ENCODE measurements around the gene MMP17.

MMP17 gene

DNA sequence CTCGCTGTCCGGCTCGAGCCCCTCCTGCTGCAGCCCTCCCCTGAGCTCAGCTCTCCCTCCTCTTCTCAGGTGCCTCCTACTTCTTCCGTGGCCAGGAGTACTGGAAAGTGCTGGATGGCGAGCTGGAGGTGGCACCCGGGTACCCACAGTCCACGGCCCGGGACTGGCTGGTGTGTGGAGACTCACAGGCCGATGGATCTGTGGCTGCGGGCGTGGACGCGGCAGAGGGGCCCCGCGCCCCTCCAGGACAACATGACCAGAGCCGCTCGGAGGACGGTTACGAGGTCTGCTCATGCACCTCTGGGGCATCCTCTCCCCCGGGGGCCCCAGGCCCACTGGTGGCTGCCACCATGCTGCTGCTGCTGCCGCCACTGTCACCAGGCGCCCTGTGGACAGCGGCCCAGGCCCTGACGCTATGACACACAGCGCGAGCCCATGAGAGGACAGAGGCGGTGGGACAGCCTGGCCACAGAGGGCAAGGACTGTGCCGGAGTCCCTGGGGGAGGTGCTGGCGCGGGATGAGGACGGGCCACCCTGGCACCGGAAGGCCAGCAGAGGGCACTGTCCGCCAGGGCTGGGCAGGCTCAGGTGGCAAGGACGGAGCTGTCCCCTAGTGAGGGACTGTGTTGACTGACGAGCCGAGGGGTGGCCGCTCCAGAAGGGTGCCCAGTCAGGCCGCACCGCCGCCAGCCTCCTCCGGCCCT, 22.8 kb downstream of the MMP17 start:
- peak; percentile 23 for DNase-seq

DNA sequence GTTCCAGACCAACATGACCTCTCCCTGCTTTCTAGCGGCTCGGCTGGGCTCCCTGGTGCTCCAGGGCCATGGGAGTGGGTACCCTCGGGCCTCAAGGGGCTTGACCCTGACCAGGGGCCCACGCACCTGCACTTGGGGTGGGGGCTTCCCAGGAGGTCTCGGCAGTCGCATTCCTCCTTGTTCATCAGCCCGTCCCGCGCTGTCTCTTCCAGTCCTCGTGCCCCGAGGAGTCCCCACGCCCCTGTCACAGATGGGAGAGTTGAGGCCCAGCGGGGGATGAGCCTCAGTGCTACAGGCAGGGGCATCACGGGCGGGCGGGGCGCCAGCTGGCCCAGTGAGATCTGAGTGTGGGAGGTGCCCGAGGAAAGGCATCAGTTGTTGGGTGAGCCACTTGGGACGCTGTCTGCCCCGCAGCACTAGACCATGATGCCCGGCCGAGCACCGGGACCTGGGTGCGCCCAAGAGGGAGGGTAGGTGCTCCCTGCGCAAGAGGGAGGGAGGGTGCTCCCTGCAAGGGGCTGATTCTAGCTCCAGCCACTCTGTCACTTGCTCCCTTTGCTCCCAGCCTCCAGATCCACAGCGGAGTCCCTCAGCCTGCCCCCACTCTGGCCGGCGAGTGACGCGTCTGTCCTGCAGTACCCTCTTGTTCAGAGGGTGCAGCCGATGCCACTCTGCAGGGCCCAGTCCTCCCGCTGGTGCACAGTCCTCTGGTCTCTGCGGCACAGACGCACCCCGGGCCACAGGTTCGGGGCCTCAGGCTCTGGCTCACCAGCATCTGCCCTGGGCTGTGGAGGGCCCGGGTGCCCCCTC, 23.8 kb downstream of the MMP17 start:
- DNase-seq: no peak

DNA sequence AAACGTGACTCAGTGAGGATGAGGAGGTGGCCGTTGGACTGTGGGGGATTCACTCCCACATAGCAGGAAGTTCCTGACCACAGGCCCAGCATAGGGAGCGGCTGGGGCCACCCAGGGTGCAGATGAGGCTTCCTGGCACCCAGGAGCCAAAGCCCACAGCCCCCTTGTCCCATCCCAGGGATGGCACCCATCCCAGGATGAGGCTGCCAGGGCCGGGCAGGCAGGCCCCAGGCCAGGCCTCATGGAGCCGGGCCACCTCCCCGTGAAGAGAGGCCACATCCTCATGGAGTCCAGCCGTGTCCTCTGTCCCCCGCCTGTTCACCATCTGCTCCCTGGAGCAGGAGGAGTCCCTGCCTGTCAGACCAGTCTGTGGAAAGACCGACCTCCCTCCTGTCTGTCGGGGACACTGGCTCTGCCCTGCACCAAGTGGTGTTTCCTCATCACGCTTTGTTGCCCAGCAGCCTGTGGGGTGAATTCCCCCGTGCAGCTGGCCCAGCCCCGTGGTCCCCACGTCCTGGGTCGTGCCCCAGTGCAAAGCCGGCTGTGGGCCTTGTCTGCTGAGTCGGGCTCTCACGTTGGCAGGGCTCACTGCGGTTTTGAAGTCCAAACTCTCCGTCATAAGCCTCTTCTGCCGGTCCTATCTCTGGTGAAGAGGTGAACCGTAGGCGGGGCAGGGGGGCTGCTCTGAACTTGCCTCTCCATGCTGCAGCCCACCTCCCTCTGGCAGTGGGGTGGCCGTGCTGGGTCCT, 24.5 kb downstream of the MMP17 start:
- DNase-seq: peak; percentile 73

DNA sequence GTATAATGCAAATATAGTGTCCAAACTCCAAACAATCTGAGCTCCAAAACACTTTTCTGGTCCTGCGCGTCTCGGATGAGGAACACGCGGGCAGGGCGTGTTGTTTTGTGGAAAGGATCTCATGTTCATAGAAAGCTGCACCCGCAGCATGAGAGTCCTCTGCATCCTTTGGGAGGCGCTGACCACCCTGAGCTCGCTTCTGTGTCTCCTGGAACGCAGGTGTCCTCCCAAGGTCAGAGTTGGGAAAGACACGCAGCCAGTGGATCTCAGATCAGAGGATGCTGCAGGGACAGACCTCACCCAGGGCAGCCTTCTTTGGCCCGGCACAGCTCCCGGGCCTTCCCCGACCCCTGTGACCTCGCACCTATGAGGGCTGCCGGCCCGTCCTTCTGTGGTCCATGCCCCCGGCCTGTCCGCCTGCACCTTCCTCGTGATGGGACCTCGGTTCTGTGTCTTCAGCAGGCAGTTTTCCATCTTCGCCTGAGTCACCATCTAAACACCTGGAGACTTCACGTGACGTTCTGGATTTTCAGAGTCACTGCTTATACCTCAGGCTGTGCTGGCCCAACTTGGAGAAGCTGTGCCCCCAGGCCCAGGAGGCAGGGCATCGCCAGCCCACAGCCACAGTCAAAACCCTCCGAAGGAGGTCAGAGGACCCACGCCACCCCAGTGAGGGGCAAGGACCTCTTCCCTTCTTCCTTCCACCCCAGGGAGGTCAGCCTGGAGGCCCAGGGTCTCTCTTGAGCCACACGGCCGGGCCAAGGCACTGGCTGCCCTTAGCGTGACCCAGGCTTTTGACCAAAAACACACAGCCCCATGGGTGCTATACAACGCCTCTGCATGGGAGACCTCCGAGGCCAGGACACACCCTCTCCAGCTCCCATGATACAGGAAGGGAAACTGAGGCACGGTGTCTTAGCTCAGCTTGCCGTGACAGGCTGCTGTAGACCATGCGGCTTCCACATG, 25.9 kb downstream of the MMP17 start:
- DNase-seq: no peak

DNA sequence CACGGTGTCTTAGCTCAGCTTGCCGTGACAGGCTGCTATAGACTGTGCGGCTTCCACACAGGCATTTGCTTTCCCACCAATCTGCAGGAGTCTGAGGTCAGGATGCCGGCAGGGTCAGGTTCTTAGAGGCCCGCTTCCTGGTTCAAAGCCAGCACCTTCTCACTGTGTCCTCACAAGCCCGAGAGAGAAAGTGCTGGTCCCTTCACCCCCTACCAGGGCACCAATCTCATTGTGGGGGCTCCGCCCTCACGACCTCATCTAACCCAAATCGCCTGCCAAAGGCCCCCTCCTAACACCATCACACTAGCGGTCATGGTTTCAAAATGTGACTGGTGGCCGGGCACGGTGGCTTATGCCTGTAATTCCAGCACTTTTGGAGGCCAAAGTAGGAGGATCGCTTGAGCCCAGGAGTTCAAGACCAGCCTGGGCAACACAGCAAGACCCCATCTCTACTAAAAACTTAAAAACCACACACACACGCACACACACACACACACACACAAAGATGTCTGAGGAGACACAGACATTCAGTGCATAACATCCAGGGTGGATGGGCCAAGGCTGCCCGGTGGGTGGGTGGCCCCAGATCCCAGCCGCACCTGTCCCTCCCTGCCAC, 26.8 kb downstream of the MMP17 start:
- DNase-seq: no peak

DNA sequence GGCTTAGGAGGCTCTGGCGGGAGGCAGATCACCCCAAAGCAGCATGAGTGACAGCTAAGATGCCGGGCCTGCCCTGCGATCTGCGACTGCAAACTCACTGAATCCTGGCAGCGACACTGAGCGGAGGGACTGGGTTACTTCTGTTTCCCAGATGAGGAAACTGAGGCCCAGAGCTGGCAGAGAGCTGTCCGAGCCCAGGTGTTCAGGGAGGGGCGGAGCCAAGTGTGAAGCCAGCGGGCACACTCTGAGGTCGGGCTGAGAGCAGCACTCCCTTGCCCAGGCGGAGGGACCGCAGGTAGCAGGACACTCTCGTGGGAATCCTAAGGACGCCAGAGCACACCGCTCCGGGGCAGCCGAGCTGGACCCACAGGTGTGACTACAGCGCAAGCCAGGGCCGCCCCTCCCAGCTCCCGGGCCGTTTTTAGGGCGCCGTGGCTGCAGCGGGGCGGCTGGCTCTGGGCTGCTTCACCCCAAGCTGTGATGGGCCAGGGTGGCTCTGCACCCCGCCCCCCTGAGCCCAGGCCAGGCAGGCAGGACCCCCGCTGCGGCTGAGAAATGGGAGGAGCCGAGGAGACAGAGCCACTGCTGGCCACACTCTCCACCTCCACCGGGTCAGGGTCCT, 27.4 kb downstream of the MMP17 start:
- DNase-seq: no peak

GRCh38 chr12:131856366-131857097, 28.3 kb downstream of the MMP17 start:
- DNase-seq: no peak

DNA sequence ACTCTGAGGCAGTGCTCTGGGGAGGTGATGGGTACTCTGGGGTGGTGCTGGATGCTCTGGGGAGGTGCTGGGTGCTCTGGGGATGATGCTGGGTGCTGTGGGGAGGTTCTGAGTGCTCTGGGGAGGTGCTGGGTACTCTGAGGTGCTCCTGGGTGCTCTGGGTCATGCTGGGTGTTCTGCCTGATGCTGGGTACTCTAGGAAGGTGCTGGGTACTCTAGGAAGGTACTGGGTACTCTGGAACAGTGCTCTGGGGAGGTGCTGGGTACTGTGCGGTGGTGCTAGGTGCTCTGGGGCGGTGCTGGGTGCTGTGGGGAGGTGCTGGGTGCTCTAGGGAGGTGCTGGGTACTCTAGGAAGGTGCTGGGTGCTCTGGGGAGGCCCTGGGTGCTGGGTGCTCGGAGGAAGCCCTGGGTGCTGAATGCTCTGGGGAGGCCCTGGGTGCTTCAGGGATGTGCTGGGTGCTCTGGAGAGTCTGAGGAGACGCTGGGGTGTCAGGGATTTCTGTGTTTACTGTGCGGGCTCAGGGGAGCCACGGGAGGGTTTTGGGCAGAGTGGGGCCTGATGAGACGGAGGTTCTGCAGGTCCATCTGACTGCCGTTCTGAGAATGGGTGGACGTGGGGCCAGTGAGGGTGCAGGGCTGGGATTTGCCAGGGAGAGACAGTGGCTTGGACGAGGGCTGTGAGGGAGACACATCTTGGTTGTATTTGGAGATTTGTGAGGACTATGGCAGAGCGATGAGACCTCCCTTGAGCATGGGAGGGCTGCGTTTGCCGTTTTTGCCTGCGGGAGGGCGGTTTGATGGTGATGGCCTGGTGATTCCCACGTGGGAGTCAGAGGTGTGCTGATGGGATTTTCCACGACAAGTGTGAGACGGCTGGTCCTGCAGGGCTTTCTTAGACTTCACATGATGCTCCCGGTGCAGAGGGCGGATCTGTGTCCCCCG, 30.0 kb downstream of the MMP17 start:
- no peak for DNase-seq

DNA sequence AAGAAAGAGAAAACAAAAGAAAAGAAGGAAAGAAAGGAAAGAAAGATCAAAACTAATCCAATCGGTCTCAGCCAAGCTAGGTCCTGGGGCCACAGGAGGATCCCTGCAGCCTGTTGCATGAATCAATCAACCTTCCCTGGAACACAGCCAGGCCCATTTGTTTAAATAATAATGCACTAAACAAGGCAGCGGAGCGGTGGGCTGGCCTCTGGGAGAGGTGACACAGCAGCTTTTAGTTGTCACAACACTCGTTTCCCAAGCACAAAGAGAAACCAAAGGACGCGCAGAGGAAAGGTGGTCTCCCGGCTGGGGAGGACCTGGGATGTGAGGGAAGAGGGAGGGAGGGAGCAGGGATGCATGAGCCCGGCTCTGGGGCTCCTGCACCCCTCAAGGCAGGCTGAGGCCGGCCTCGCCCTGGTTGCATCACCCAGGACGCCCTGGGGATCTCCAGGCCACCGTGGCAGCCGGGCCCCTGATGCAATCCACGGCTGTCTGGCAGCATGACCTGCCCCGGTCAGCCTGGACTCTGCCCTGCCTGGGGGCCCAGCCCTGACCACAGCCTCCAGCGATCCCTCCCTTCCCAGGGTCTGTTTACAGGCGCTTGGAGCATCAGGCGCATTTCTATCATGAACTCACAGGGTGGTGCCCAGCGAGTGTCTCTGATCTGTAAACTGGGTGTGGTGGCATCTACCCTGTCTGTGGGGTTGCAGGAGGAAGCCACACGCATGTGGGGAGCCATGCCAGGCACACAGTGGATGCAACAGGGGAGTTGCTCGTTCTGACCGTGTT, 32.5 kb downstream of the MMP17 start:
- DNase-seq: peak; percentile 90

- DNase-seq: no peak
Observed at GRCh38 chr12:131861261-131862083, 33.3 kb downstream of the MMP17 start.

- no peak for DNase-seq
Observed at GRCh38 chr12:131862084-131862441, 33.9 kb downstream of the MMP17 start.

DNA sequence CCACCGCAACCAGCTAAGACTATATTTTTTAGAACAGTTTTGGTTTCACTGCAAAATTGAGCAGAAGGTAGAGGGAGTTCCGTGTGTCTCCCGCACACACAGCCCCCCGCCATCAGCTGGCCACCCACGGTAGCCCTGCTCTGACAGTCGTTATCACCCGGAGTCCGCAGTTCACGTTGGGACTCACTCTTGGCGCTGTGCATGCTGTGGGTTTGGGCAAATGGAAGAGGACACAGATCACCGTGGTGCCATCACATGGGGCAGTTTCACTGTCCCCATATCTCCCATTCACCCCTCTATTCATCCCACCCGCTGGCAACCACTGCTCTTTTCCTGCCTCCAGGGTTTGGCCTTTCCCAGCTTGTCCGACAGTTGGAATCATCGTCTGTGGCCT, 34.4 kb downstream of the MMP17 start:
- no peak for DNase-seq

GRCh38 chr12:131862994-131863710, 35.0 kb downstream of the MMP17 start:
- DNase-seq: peak; percentile 25

DNA sequence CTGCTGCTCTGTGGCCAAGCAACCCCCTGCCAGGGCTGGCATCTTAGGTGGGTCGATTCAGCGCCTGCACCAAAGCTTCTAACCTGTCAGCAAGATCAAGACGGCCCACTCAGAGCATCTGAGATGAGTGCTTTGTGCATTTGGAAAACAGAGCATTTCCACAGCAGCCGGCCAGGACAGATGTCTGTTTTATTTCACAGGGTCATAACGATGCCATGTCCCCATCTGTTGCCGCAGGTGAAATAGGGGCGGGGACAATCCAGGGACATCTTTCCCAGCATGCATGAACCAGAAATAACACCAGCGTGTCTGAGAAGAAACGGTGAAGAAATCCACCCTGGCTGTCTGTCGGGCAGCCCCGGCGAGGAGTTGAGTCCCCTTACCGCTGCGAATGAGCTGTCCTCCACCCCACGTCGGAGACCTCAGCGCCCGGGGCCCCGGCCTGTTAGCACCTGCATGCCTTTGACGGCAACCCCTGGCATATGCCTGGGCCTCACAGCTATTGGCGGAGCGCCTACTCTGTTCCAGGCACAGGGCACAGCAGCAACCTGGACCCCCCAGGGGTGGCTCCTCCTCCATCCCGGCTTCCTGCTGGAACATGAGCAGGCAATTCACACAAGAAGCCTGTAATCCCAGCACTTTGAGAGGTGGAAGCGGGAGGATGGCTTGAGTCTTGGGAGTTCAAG, 35.7 kb downstream of the MMP17 start:
- DNase-seq: no peak

DNA sequence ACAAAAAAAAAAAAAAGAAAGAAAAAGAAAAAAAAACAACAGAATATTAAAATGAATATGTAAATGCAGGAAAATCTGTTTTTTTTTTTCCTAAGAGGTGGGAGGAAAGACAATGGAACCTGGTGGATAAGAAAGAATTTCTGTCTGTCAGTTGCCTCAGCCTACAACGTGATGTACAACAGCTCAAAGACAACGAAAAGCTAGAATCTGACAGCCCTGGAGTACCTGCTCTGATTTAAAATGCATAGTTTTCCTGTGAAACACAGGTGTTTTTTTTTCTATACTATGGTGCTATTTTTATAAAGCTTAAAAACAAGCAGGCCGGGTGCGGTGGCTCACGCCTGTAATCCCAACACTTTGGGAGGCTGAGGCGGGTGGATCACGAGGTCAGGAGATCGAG, 36.3 kb downstream of the MMP17 start:
- no peak for DNase-seq

DNA sequence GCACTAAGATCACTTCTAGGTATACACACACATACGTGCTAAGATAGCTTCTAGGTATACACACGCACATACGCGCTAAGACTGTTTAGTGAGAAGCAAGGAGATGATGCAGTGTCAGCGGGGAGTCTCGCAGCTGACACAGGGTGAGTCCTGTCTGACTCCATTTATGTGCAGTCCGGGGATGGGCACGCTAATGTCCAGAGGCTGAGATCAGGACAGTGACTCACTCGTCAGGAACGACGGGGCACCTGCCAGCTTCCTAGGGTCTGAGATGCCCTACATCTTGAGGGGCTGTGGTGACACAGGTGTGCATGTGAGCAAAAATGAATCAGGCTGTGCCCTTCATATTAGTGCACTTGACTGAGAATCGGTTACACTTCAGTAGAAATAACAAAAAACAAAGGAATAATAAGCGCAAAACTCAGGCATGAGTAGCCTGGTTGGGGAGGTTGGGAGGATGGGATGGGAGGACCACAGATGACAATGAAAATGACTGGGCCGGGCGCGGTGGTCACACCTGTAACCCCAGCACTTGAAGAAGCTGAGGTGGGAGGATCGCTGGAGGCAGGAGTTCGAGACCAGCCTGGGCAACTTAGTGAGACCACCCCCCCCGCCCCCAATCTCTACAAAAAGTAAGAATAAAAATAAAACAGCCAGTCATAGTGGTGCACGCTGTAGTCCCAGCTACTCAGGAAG, 37.1 kb downstream of the MMP17 start:
- peak; percentile 83 for DNase-seq
